K562 (cell line): ENCODE results near the gene HAT1. TPM values are rescaled to one million over a fixed set of nuclear protein-coding genes. Genes with fewer than 3 reads are reported as not detected.
A peak's percentile ranks its signal among the peaks of the same experiment; 100 is the strongest.

Experiments
- ATAC-seq: fragments of 200-7000 bp; cut with Tn5 transposase; 3 replicates; pipeline ENCODE4 v1.9.1; 2020; ENCODE audit warnings: moderate library complexity
- BruUV-seq: library from RNA; stranded (reverse); fragments of 400-500 nt; replicated peaks from 2 replicates; lab custom pipeline; 2021; lab: Mats Ljungman, UMichigan
- CTCF ChIA-PET: fragments of 300-600 bp; formaldehyde crosslinking; extraction: SDS; loops from one replicate; lab custom pipeline; 2021; ENCODE audit warnings: low intra/inter-chr PET ratio; lab: Yijun Ruan, JAX
- POLR2A ChIA-PET: fragments of 300-600, 350-650 bp; sonication (Branson Sonifier 250); formaldehyde crosslinking; extraction: SDS; loops from one replicate; lab custom pipeline; 2021; ENCODE audit warnings: antibody characterized with exemption, inconsistent platforms; lab: Yijun Ruan, JAX
- DNase-seq, 4 experiments: peaks; one replicate each; pipeline versions ENCODE4 v3.0.0 to v3.0.0-alpha.2; 2011 to 2018; ENCODE audit warnings: low spot score in 3 of 4, mixed read lengths in 3 of 4; ENCODE audit errors: extremely low read depth in 1 of 4
- FAIRE-seq: peaks from 2 replicates; lab custom pipeline; 2011; peaks lifted over from hg19 to GRCh38; lab: Jason Lieb, UNC
- H2AFZ ChIP-seq: 2 replicates; pipeline ENCODE4 v1.6.0; 2011; ENCODE audit warnings: low read depth, low read length, control low read depth, inconsistent platforms
- H3K27ac ChIP-seq: fragments of 200-600 bp; 3 replicates; pipeline ENCODE4 v1.8.0; 2011; ENCODE audit warnings: low read depth, mild to moderate bottlenecking, control low read depth, inconsistent platforms, low read length, moderate library complexity, mixed read lengths; ENCODE audit errors: extremely low read depth
- H3K27me3 ChIP-seq, 2 experiments: fragments of 300-600 bp in 1 of 2; 2 replicates in 1 of 2; 3 replicates in 1 of 2; pipeline versions ENCODE4 v1.6.0 to v1.8.0; 2011; ENCODE audit warnings: inconsistent platforms in 2 of 2, low read length in 2 of 2, mild to moderate bottlenecking in 1 of 2, mixed read lengths in 1 of 2, moderate library complexity in 1 of 2; ENCODE audit not compliant: control insufficient read depth in 2 of 2, insufficient read depth in 2 of 2
- H3K36me3 ChIP-seq: fragments of 300-600 bp; 3 replicates; pipeline ENCODE4 v1.8.0; 2011; ENCODE audit warnings: mild to moderate bottlenecking, low read length, inconsistent platforms; ENCODE audit not compliant: control insufficient read depth, insufficient read depth
- H3K4me1 ChIP-seq, 2 experiments: fragments of 200-600 bp in 1 of 2; replicated peaks in 1 of 2; 2 replicates in 1 of 2; 3 replicates in 1 of 2; pipeline versions ENCODE4 v1.5.1 to v1.8.0; 2011; ENCODE audit warnings: inconsistent platforms in 2 of 2, low read length in 2 of 2, mild to moderate bottlenecking in 1 of 2, mixed read lengths in 1 of 2, moderate library complexity in 1 of 2; ENCODE audit not compliant: control insufficient read depth in 2 of 2, insufficient read depth in 2 of 2
- H3K4me2 ChIP-seq: 2 replicates; pipeline ENCODE4 v1.6.1; 2011; ENCODE audit warnings: low read length, control low read depth, inconsistent platforms, mixed read lengths; ENCODE audit not compliant: insufficient read depth
- H3K4me3 ChIP-seq: fragments of 200-600 bp; sonication (generic), shearing (Covaris generic); 2 replicates; pipeline ENCODE4 v1.5.1; 2016; ENCODE audit warnings: control low read depth, inconsistent platforms
- H3K79me2 ChIP-seq: fragments of 200-600 bp; 3 replicates; pipeline ENCODE4 v1.8.0; 2011; ENCODE audit warnings: low read length, inconsistent platforms; ENCODE audit not compliant: control insufficient read depth, insufficient read depth
- H3K9ac ChIP-seq, 2 experiments: 2 replicates each; pipeline versions ENCODE4 v1.6.0 to v1.6.1; 2011; ENCODE audit warnings: low read depth in 2 of 2, low read length in 2 of 2, control low read depth in 1 of 2, inconsistent platforms in 1 of 2, mild to moderate bottlenecking in 1 of 2, mixed read lengths in 1 of 2; ENCODE audit not compliant: insufficient read depth in 1 of 2
- H3K9me1 ChIP-seq: one replicate; pipeline ENCODE4 v1.6.0; 2011; ENCODE audit warnings: inconsistent platforms, mild to moderate bottlenecking, low read length, moderate library complexity; ENCODE audit not compliant: control insufficient read depth, insufficient read depth
- H3K9me3 ChIP-seq: replicated peaks from 2 replicates; pipeline ENCODE4 v1.5.1; 2011; ENCODE audit warnings: low read depth, low read length, inconsistent platforms; ENCODE audit not compliant: control insufficient read depth, insufficient read depth
- H4K20me1 ChIP-seq: replicated peaks from 2 replicates; pipeline ENCODE4 v1.6.1; 2011; ENCODE audit warnings: low read length, inconsistent platforms, mixed read lengths; ENCODE audit not compliant: control insufficient read depth, insufficient read depth
- ATF3 ChIP-seq, 2 experiments: fragments of 450-650 bp in 1 of 2; sonication (generic) in 1 of 2; formaldehyde crosslinking in 1 of 2; IDR thresholded peaks in 1 of 2; conservative IDR thresholded peaks in 1 of 2; 2 replicates each; pipeline versions ENCODE4 v1.6.1 to v1.8.1; 2016 to 2023; ENCODE audit warnings: mild to moderate bottlenecking in 2 of 2, moderate library complexity in 2 of 2, inconsistent platforms in 1 of 2, missing genetic modification reagents in 1 of 2
- ATF4 ChIP-seq: fragments of 450-650 bp; formaldehyde crosslinking; IDR thresholded peaks from 2 replicates; pipeline ENCODE4 v1.4.0; 2022; ENCODE audit warnings: mild to moderate bottlenecking, moderate library complexity
- MECOM ChIP-seq: fragments of 250-450 bp; sonication (Bioruptor Pico); IDR thresholded peaks from 2 replicates; pipeline ENCODE4 v1.8.0; 2022; ENCODE audit warnings: inconsistent platforms
- NFRKB ChIP-seq: fragments of 450-650 bp; IDR thresholded peaks from 2 replicates; pipeline ENCODE4 v1.6.1; 2016; ENCODE audit warnings: low read depth
- PCBP1 ChIP-seq: fragments of 200-400 bp; formaldehyde crosslinking; IDR thresholded peaks from 2 replicates; pipeline ENCODE4 v1.6.1; 2018; ENCODE audit warnings: mild to moderate bottlenecking, low read depth, low read length; ENCODE audit not compliant: poor library complexity, severe bottlenecking
- PRPF4 ChIP-seq: fragments of 200-400 bp; formaldehyde crosslinking; IDR thresholded peaks from one replicate; pipeline ENCODE4 v1.6.1; 2017; ENCODE audit warnings: low read length, low read depth, mild to moderate bottlenecking; ENCODE audit not compliant: insufficient read depth, poor library complexity, severe bottlenecking
- SNIP1 ChIP-seq: fragments of 450-650 bp; IDR thresholded peaks from 2 replicates; pipeline ENCODE4 v1.7.1; 2017; ENCODE audit warnings: low read depth, mild to moderate bottlenecking
- THRAP3 ChIP-seq: fragments of 450-650 bp; IDR thresholded peaks from 2 replicates; pipeline ENCODE4 v1.6.1; 2016; ENCODE audit warnings: mild to moderate bottlenecking, inconsistent platforms, borderline replicate concordance
- U2AF1 ChIP-seq: fragments of 200-400 bp; formaldehyde crosslinking; optimal IDR thresholded peaks from 2 replicates; pipeline ENCODE3; 2017; ENCODE audit warnings: mild to moderate bottlenecking, low read depth, low read length, moderate library complexity
- ZNF395 ChIP-seq: fragments of 200-800 bp; sonication (Bioruptor generic); IDR thresholded peaks from 2 replicates; pipeline ENCODE4 v1.6.1; 2017; ENCODE audit warnings: missing genetic modification characterization, missing compliant biosample characterization
- ZNF592 ChIP-seq: fragments of 450-650 bp; IDR thresholded peaks from 2 replicates; pipeline ENCODE4 v1.6.1; 2017; ENCODE audit warnings: antibody characterized with exemption, mild to moderate bottlenecking
- ZNF699 ChIP-seq: fragments of 250-450 bp; sonication (Bioruptor Pico); IDR thresholded peaks from 2 replicates; pipeline ENCODE4 v1.8.0; 2021; ENCODE audit warnings: mild to moderate bottlenecking, moderate library complexity; ENCODE audit not compliant: insufficient replicate concordance
- WGBS: fragments of 100-300 bp; shearing (Covaris generic); methylation state at CpG from one replicate; pipeline ENCODE4 v1.1.6; 2016; ENCODE audit warnings: low coverage, mixed read lengths; ENCODE audit not compliant: insufficient coverage; ENCODE audit errors: missing lambda C conversion rate; 5-methylcytosine and 5-hydroxymethylcytosine counted together
- in situ Hi-C: fragments of 300-500 bp; cut with MboI; formaldehyde crosslinking; loops from 4 replicates; pipeline ENCODE4 v1.15.0; 2018; ENCODE audit warnings: inconsistent platforms, mixed read lengths
- intact Hi-C: fragments of 100-400 bp; cut with micrococcal nuclease; formaldehyde crosslinking; loops from 2 replicates; pipeline ENCODE4 v1.14.2; 2022
- polyA plus RNA-seq, 8 experiments: library from polyadenylated mRNA; depleted of rRNA in 4 of 8; stranded (reverse) in 5 of 8; unstranded in 3 of 8; fragments of >200 nt; fragmentation: Nextera tagmentation in 2 of 8; fragmentation: Illumina TruSeq in 1 of 8; extraction: Ambion mirVana in 2 of 8; extraction: Trizol in 1 of 8; gene quantifications; 2 replicates each; pipeline versions ENCODE4 v1.2.1 to v1.2.3, GENCODE V29; 2011 to 2014; ENCODE audit warnings: inconsistent platforms in 1 of 8, missing spikeins in 1 of 8
- total RNA-seq, 7 experiments: library from RNA; depleted of rRNA in 6 of 7; stranded (reverse); fragments of >200 nt in 6 of 7; fragmentation: Illumina TruSeq in 2 of 7; extraction: Trizol in 2 of 7; gene quantifications; 2 replicates each; pipeline versions ENCODE4 v1.2.1 to v1.2.3, GENCODE V29; 2011 to 2021; ENCODE audit warnings: low replicate concordance in 1 of 7

Gene HAT1
- total and polyA plus RNA-seq, 9 of the 15 experiments (the other 6 are each of a cell fraction or from before 2014, with no cell fraction given), result 125 to 384 (median 244) TPM

- CTCF ChIA-PET, result no interaction called here
- Histone ChIP-seq H3K9ac (peak overlapping the region; percentile 85 to 92), H3K9me1 (no peaks in the 10 kb centered on the region), H3K9me3 (no peaks in the 10 kb centered on the region), H3K4me1 (peaks cover 6 to 13% of the 10 kb centered on the region in 2 experiments; a peak in 4 of 5 replicates), H3K27me3 (no peaks in the 10 kb centered on the region), H3K79me2 (peaks cover 18% of the 10 kb centered on the region; the same call in 2 of the 3 replicates), H3K36me3 (no peaks in the 10 kb centered on the region), H3K4me3 (peak overlapping the region; percentile 56), H3K4me2 (peak overlapping the region; percentile 99), H2AFZ (peak overlapping the region; percentile 99), H3K27ac (peak overlapping the region; percentile 93), H4K20me1 (no peaks in the 10 kb centered on the region)
- no TSS peak for BruUV-seq
- intact Hi-C loops, result loop anchor here (1.0 to 2.0 kb wide), 2 partner anchors 84 to 102 kb away; partner anchors contain the start of gene DLX1
- FAIRE-seq (peak; percentile 19), DNase-seq (peak in 1 of 4 experiments; percentile 64), ATAC-seq (peak; percentile 38)
- in situ Hi-C loops, result no loop called here
- WGBS, result 9% methylated on average over 13 of the region's 13 CpGs
- POLR2A ChIA-PET, result interaction anchor here (0.5 to 1.7 kb wide), 9 partner anchors 10 to 107 kb away, joined by 3 to 7 read pairs (median 3); partner anchors contain the start of gene HAT1
- TF ChIP-seq NFRKB (peak; percentile 39; the same call in 1 of the 2 replicates), PRPF4 (no peak), SNIP1 (no peak), ZNF395 (CRISPR knock-in tag) (0 out of 2 replicates have a peak, but pooled peaks have one; percentile 55), ZNF592 (peak; percentile 46), ATF4 (CRISPR knock-in tag) (no peak), ZNF699 (CRISPR knock-in tag) (no peak), U2AF1 (no peak), THRAP3 (no peak), MECOM (no peak), PCBP1 (no peak), ATF3 (IDR thresholded peaks at IDR 0.05) (0 out of 2 replicates have a peak, but pooled peaks have one; percentile 15), ATF3 (CRISPR knock-in tag; conservative IDR thresholded peaks at IDR 0.05) (no peak)
Observed at GRCh38 chr2:172000696-172001361, 78.6 kb downstream of the HAT1 start.
